ENCODE measurements around the gene TNF.

TNF gene

DNA sequence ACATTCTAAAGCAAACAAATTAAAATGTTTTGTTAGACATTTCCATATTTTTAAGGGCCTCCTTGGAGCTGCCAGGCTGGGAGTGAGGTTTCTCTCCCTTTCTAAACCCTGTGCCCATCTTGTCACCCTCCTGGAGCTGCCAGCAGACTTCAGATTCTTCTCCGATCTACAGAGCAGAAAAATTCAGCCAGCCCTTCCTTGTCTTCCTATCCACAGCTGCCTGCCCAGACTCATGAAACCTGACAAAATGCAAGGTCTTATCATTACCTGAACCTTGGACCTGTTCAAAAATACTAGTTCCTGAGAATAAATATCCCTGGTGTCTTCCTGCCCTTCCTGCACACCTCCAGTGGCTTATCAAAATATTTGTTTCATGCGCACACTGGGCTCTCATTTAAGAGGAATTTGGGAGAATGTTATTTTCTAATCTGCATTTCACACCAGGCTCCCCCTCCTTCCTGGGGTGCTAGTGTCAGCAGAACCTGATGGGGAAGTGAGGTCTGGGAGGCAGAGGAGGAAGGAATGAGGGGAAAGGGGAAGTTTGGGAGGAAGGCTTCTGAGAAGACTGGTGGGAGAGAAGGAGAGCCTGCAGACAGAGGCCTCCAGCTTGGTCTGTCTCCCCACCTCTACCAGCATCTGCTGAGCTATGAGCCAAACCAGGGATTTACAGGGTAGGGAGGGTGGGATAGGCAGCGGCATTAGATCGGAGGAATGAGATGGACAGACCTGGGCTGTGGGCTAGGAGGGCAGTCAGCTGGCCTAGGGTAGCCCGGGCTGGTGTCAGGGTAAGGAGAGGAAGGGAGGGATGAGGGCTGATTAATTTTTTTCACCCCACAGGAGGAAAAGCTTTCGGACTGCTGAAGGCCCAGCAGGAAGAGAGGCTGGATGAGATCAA lies 39.6 kb downstream of the TNF start, which contains the start of gene AIF1:
Gene AIF1, plus strand, starts transcription at position 551 of the 895 bp plus-strand sequence. Its CDS starts 96 bp downstream, at position 647.
- Histone ChIP-seq H3K4me1 (ENCODE audit: insufficient read depth, low read length) (peaks cover 22% of the 10 kb centered on the region; the same call in 1 of the 2 replicates), H3K9ac (ENCODE audit: low read depth, low read length) (no peak within 1 kb of the TSS), H3K36me3 (ENCODE audit: insufficient read depth, low read length) (no peaks in the 10 kb centered on the region)

GRCh38 chr6:31615748-31616147 lies 40.4 kb downstream of the TNF start:
- Histone ChIP-seq H3K9me3 (ENCODE audit: control insufficient read depth, insufficient read depth, low read length) (no peaks in the 10 kb centered on the region), H3K4me1 (ENCODE audit: insufficient read depth, low read length) (peaks cover 22% of the 10 kb centered on the region; the same call in 1 of the 2 replicates), H3K9ac (ENCODE audit: low read depth, low read length) (no peak overlapping the region), H3K36me3 (ENCODE audit: insufficient read depth, low read length) (no peaks in the 10 kb centered on the region)

More for the DNA sequence above, 39.6 kb downstream of the TNF start, which contains the start of gene AIF1:
- H3K9me3 ChIP-seq (ENCODE audit: control insufficient read depth, insufficient read depth, low read length) = no peaks in the 10 kb centered on the region

GRCh38 chr6:31617010-31617409 lies 41.6 kb downstream of the TNF start:
- Histone ChIP-seq H3K9ac (ENCODE audit: low read depth, low read length) (no peak overlapping the region), H3K36me3 (ENCODE audit: insufficient read depth, low read length) (no peaks in the 10 kb centered on the region), H3K9me3 (ENCODE audit: control insufficient read depth, insufficient read depth, low read length) (no peaks in the 10 kb centered on the region), H3K4me1 (ENCODE audit: insufficient read depth, low read length) (peaks cover 28% of the 10 kb centered on the region; the same call in 1 of the 2 replicates)

- peaks cover 22% of the 10 kb centered on the region for H3K36me3 ChIP-seq (ENCODE audit: insufficient read depth, low read length)
- H3K4me1 ChIP-seq (ENCODE audit: insufficient read depth, low read length) = peaks cover 22% of the 10 kb centered on the region
- H3K9me3 ChIP-seq (ENCODE audit: control insufficient read depth, insufficient read depth, low read length) = no peaks in the 10 kb centered on the region
- H3K9ac ChIP-seq (ENCODE audit: low read depth, low read length) = peak overlapping the region; percentile 93
Measured at GRCh38 chr6:31619805-31620585, 44.6 kb downstream of the TNF start.

DNA sequence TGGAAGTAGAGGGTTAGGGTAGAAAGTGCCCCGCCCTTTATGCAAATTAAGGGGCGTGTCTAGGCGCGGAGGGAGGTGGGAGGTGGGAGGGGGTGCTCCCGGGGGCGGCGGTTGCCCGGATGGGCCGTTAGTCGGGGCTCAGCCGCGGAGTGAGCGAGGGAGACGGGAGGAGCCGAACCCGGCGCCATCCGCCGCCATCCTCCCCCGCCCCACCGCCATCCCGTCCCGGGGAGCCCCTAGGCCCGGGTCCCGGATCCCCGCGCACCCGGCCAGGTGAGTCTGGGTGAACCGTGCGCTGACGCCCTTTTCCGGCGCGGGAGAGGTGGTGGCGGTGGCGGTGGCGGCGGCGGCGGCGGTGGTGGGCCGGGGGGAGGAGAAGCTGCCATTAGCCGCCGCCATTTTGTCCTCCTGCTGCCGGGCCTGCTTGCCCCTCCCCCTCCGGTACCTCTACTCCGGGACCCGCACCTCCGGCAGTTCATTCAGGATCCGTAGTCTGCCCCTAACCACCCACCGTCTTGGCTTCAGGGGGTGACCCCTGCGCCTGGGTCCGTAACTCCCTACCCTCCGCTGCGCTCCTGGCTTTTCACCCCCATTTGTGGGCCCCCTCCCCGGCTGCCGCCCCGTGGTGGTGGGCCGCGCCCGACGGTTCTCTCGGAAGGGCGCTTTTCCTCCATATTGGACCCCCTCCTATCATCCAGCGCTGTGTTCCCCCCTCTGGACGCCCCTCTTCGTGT lies 45.4 kb downstream of the TNF start, which contains the start of gene PRRC2A:
Gene PRRC2A, plus strand, starts transcription at position 130 of the 734 bp plus-strand sequence. CDS start 2,075 bp downstream, outside the sequence.
- Histone ChIP-seq H3K36me3 (ENCODE audit: insufficient read depth, low read length) (peaks cover 29% of the 10 kb centered on the region), H3K4me1 (ENCODE audit: insufficient read depth, low read length) (peaks cover 15% of the 10 kb centered on the region), H3K9ac (ENCODE audit: low read depth, low read length) (peak within 1 kb of the TSS; percentile 97), H3K9me3 (ENCODE audit: control insufficient read depth, insufficient read depth, low read length) (no peaks in the 10 kb centered on the region)

DNA sequence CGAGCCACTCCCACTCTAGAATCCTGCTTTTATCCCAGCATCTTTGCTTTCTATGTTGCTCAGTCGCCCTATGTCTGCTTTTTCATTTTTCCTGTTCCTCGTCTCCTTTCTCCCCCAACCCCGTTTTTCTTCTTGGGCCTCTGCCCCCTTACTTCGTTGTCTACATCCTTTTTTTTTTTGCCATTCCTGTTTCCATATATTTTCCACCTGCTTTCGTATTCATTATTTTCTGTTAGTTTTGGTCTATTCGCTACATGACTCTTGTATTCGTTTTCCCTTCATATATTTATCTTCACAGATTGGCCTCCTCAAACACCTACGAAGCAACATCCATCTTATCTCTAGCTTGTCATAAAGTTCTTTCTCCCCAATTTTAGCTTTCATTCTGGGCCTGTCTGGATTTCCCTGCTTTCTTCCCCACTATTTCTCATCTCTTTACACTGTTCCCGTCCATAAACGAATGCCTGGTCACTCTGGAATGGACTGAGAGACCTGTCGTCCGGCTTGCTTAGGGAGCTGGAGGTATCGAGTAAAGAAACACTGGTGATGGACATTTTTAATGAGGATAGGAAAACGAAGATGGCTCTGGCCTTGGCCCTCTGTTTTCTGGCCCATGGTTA lies 46.1 kb downstream of the TNF start:
- peaks cover 33% of the 10 kb centered on the region for H3K36me3 ChIP-seq (ENCODE audit: insufficient read depth, low read length)
- no peaks in the 10 kb centered on the region for H3K9me3 ChIP-seq (ENCODE audit: control insufficient read depth, insufficient read depth, low read length)
- H3K4me1 ChIP-seq (ENCODE audit: insufficient read depth, low read length) = peaks cover 10% of the 10 kb centered on the region
- peak overlapping the region; percentile 97 for H3K9ac ChIP-seq (ENCODE audit: low read depth, low read length)

DNA sequence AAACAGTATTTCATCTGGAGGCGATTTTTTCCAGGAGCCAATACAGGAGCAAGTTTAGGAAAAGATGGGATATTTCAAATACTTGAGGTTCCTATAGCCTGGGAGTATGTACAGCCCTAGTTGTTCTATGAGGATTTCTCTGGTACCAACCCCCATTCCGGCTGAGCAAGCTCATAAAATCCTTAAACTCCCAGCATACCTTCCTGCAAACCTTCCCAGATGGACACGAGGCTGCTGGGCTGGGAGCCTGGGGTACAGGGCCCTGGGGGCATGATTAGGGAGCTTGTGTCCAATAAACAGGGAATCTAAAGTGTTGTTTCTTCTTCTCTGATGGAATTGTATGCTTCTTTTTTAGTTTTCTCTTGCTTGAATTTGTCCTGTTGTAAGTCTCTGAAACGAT lies 46.6 kb downstream of the TNF start:
- peaks cover 10% of the 10 kb centered on the region for H3K4me1 ChIP-seq (ENCODE audit: insufficient read depth, low read length)
- H3K36me3 ChIP-seq (ENCODE audit: insufficient read depth, low read length) = peaks cover 38% of the 10 kb centered on the region
- H3K9ac ChIP-seq (ENCODE audit: low read depth, low read length) = peak overlapping the region; percentile 97
- H3K9me3 ChIP-seq (ENCODE audit: control insufficient read depth, insufficient read depth, low read length) = no peaks in the 10 kb centered on the region

- Histone ChIP-seq H3K4me1 (ENCODE audit: insufficient read depth, low read length) (peaks cover 10% of the 10 kb centered on the region), H3K9ac (ENCODE audit: low read depth, low read length) (0 out of 2 replicates have a peak overlapping the region, but pooled peaks have one; percentile 97), H3K9me3 (ENCODE audit: control insufficient read depth, insufficient read depth, low read length) (no peaks in the 10 kb centered on the region), H3K36me3 (ENCODE audit: insufficient read depth, low read length) (peaks cover 45% of the 10 kb centered on the region)
Measured at GRCh38 chr6:31622684-31623091, 47.3 kb downstream of the TNF start.

- H3K36me3 ChIP-seq (ENCODE audit: insufficient read depth, low read length) = peaks cover 58% of the 10 kb centered on the region
- peaks cover 10% of the 10 kb centered on the region for H3K4me1 ChIP-seq (ENCODE audit: insufficient read depth, low read length)
- H3K9me3 ChIP-seq (ENCODE audit: control insufficient read depth, insufficient read depth, low read length) = no peaks in the 10 kb centered on the region
- H3K9ac ChIP-seq (ENCODE audit: low read depth, low read length) = no peak overlapping the region
Measured at GRCh38 chr6:31624070-31624469, 48.7 kb downstream of the TNF start.

GRCh38 chr6:31626952-31627351 lies 51.6 kb downstream of the TNF start:
- H3K9ac ChIP-seq (ENCODE audit: low read depth, low read length) = no peak overlapping the region
- H3K4me1 ChIP-seq (ENCODE audit: insufficient read depth, low read length) = peaks cover 5% of the 10 kb centered on the region
- H3K36me3 ChIP-seq (ENCODE audit: insufficient read depth, low read length) = peaks cover 71% of the 10 kb centered on the region
- no peaks in the 10 kb centered on the region for H3K9me3 ChIP-seq (ENCODE audit: control insufficient read depth, insufficient read depth, low read length)

GRCh38 chr6:31627690-31628287 lies 52.4 kb downstream of the TNF start:
- Histone ChIP-seq H3K9ac (ENCODE audit: low read depth, low read length) (no peak overlapping the region), H3K4me1 (ENCODE audit: insufficient read depth, low read length) (no peaks in the 10 kb centered on the region), H3K36me3 (ENCODE audit: insufficient read depth, low read length) (peaks cover 70% of the 10 kb centered on the region), H3K9me3 (ENCODE audit: control insufficient read depth, insufficient read depth, low read length) (no peaks in the 10 kb centered on the region)
